Hematopoietic multipotent progenitor cell treated with erythropoietin and hydrocortisone succinate and interleukin-3 and kit ligand, for 6 days (in vitro differentiated cells): ENCODE results near the gene PLIN3.
"Not testable (repeated sequence)": the region's sequence is repeated elsewhere in the genome, so short reads cannot be mapped to it uniquely, and the experiment has no call there.

Source experiments
- DNase-seq: peaks from one replicate; pipeline ENCODE4 v3.0.0-alpha.2; 2015

PLIN3 gene

DNA sequence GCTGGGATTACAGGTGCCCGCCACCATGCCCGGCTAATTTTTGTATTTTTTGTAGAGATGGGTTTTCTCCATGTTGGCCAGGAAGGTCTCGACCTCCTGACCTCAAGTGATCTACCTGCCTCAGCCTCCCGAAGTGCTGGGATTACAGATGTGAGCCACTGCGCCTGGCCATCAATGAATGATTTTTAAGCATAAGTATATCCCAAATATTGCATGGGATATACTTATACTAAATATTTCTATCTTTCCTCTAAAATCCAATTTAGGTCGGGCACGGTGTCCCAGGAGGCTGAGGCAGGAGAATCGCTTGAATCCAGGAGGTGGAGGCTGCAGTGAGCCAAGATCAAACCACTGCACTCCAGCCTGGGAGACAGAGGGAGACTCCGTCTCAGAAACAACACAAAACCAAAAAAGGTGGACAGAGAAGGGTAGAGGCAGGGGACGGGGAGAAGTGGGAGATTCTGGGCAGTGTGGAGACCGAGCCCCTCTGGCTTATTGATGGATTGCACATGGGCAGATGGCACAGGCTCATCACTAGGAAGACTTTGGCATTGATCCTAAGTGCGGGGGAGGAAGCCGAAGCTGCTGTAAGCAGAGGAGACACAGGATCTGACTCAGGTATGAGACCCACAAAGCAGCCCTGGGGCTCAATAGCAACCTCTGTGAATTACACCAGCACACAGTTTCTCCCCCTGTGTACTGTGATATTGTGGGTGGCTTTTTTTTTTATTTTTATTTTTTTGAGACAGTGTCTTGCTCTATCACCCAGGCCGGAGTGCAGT is 21.8 kb upstream of the PLIN3 start:
- DNase-seq, result no peak

DNA sequence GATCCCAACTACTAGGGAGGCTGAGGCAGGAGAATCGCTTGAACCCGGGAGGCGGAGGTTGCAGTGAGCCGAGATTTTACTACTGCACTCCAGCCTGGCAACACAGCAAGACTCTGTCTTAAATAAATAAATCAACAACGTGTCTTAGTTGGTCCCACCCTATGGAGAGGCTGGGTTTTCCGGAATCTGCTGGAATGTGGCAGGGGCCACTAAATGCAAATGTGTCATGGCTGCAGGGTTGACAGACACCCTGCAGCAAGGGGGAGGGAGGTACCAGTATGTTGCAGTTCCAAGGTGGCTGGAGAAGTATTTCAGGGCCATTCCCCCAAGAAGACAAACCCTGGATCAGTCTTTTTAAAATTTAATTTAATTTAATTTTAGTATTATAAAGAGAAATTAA is 20.3 kb upstream of the PLIN3 start:
- DNase-seq, result not testable (repeated sequence)

DNA sequence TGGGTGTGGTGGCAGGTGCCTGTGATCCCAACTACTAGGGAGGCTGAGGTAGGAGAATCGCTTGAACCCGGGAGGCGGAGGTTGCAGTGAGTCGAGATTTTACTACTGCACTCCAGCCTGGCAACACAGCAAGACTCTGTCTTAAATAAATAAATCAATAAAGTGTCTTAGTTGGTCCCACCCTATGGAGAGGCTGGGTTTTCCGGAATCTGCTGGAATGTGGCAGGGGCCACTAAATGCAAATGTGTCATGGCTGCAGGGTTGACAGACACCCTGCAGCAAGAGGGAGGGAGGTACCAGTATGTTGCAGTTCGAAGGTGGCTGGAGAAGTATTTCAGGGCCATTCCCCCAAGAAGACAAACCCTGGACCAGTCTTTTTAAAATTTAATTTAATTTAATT is 17.5 kb upstream of the PLIN3 start:
- DNase-seq, result not testable (repeated sequence)

GRCh38 chr19:4882874-4883273 is 15.4 kb upstream of the PLIN3 start:
- not testable (repeated sequence) for DNase-seq

- DNase-seq, result no peak
These were observed 11.6 kb upstream of the PLIN3 start for GRCh38 chr19:4879041-4879440.

- no peak for DNase-seq
These were observed 11.1 kb upstream of the PLIN3 start for GRCh38 chr19:4878491-4878968.

DNA sequence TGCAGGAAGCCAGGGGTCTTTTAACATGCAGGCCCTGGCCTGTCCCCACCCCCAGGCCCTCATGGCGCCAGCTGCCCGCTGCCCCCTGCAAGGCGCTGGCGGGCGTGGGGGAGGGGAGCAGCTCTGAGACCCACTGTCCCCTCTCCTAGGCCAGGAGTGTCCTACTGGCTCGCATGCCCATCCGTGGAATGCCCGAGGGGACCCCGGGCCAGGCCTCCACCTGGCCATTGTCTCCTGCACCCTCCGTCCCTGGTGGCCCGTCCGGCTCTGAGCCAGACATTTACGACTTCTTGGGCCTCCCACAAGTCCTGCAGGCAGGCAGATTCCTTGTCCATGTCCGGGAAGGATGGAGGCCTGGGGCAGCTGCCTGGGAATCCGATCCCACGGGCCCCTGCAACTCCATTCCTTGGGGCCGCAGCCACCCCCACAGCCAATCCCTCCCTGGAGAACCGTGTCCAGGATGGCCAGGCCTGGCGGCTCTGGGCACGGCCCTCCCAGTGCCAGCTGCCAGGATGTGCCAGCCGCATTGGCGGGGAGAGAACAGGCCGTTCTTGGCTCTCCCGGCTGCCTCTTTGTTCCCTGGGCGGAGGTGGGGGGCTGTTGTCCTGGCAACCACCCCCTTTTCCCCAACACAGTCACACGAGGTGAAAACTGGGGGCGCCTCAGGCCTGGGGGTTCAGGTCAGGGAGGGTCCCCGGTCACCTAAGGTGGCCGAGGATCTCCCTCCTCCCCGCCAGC is 10.5 kb upstream of the PLIN3 start:
- no peak for DNase-seq

DNA sequence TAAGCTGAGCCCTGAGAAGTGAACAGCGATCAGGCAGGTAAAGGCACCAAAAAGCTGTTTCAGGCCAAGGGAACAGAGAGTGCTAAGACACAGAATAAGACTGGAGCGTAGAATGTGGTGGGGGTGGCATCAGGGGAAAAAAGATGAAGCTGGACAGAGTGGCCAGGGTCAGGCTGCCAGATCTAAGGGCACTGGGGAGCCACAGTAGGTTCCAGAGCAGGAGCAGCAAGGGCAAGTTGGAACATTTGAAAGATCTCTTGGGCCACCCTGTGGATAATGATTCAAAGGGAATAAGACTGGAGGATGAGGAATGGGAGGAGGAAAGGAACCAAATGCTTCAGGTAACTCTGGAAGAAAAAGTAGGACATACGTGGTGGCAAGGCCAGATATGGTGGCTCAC is 6.5 kb upstream of the PLIN3 start:
- DNase-seq, result no peak

DNA sequence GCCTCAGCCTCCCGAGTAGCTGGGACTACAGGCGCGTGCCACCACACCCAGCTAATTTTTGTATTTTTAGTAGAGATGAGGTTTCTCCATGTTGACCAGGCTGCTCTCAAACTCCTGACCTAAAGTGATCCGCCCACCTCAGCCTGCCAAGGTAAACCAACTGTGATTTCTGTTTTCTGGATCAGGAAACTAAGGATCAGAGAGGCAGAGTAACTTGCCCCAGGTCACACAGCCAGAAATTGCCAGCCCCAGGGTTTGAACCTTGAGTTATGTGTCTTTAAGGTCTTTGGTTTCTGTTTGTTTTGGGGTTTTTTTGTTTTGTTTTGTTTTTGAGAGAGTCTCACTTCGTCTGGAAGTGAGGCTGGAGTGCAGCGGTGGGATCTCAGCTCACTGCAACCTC is 4.2 kb upstream of the PLIN3 start:
- DNase-seq, result no peak

- DNase-seq, result peak; percentile 87
These were observed 2.7 kb upstream of the PLIN3 start for GRCh38 chr19:4870025-4870700.

GRCh38 chr19:4868286-4868834 is 893 bp upstream of the PLIN3 start:
- no peak for DNase-seq

- DNase-seq, result peak; percentile 82
These were observed 657 bp downstream of the PLIN3 start for GRCh38 chr19:4866595-4867424.

DNA sequence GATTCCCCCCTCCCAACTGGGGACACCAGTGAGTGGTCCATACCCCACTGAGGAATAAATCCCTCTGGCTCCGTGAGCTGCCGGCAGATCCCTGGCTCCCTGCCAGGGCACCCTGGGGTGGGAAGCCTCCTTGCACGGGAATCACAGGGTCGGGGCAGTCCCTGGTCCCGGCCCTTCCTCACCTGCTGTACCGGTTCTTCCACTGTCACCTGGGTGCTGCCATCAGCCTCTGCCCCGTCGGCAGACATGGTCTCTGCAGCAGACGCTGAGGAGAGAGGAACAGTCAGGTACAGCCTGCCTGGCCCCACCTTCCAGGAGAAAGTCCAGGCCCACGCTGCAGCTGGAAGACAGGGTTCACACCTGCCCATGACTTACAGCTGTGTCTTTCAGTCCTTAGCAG is 6.3 kb downstream of the PLIN3 start:
- no peak for DNase-seq

GRCh38 chr19:4859697-4860096 is 7.8 kb downstream of the PLIN3 start:
- no peak for DNase-seq

DNA sequence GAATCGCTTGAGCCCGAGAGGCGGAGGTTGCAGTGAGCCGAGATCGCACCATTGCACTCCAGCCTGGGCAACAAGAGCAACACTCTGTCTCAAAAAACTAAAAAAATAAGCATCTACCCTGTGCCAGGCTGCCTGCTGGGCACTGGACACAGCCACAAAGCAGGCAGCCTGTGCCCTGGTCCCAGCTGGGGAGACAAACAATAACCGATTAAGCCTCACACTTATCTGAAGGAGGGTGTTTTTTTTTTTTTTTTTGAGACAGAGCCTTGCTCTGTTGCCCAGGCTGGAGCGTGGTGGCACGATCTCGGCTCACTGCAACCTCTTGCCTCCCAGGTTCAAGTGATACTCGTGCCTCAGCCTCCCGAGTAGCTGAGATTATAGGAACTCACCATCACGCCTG is 11.0 kb downstream of the PLIN3 start:
- not testable (repeated sequence) for DNase-seq

DNA sequence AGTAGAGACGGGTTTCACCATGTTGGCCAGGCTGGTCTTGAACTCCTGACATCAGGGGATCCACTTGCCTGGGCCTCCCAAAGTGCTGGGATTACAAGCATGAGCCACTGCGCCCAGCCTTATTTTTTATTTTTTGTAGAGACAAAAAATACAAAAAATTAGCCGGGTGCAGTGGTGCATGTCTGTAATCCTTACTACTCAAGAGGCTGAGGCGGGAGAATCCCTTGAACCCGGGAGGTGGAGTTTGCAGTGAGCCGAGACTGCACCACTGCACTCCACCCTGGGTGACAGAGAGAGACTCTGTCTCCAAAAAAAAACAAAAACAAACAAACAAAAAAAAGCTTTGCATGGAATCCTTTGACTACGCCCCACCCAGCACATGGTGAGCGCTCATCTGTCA is 14.0 kb downstream of the PLIN3 start:
- not testable (repeated sequence) for DNase-seq

DNA sequence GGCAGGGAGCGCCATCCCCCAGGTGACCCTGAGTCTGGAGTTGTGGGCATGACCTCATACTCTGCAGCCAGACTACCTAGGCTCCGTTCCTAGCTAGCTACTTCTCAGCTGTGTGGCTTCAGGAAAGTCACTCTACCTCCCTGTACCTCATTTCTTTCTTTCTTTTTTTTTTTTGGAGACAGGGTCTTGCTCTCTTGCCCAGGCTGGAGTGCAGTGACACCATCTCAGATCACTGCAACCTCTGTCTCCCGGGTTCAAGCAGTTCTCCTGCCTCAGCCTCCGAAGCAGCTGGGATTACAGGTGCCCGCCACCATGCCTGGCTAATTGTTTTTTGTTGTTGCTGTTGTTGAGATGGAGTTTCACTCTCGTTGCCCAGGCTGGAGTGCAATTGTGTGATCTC is 15.0 kb downstream of the PLIN3 start:
- DNase-seq, result no peak

GRCh38 chr19:4851551-4852290 is 15.7 kb downstream of the PLIN3 start:
- DNase-seq, result peak; percentile 78

- no peak for DNase-seq
These were observed 18.4 kb downstream of the PLIN3 start for GRCh38 chr19:4849019-4849418.

DNA sequence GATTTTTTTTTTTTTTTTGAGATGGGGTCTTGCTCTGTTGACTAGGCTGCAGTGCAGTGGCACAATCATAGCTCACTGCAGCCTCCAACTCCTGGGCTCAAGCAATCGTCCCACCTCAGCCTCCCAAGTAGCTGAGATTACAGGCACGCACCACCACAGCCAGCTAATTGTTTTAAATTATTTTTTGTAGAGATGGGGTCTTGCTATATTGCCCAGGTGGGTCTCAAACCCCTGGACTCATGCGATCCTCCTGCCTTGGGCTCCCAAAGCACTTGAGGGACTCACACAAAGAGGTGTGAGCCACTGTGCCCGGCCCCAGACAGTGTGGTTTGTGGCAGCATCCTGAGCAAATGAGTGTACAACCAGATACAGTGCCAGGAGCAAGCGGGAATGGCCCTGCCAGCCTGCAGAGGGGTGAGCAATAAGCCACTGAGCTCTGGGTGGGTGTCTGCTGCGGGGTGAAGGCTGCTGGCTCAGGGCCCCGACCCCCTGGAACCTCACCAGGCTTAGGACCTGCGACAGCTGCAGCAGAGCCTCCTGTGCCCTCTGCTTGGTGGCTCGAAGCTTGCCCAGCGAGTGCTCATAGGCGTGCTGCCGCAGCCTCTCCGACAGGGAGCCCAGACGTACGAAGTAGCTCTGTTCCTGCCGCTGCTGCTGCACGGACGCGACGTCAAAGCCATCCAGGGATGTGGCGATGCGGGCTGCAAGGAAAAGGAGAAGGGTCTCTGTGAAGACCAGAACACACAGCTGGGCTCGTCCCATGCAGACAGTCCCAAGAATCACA is 20.1 kb downstream of the PLIN3 start:
- DNase-seq, result no peak

GRCh38 chr19:4845975-4846374 is 21.5 kb downstream of the PLIN3 start:
- not testable (repeated sequence) for DNase-seq
